ENCODE results near the gene ALKBH7.

- no peak for TF ChIP-seq TAF1 (IDR thresholded peaks at IDR 0.05; ENCODE audit: low read depth)
- no peak for TF ChIP-seq EZH2 (IDR thresholded peaks at IDR 0.05; ENCODE audit: borderline replicate concordance, insufficient read depth, low read length, poor library complexity, severe bottlenecking)
Observed at GRCh38 chr19:6333439-6333838, 39.2 kb upstream of the ALKBH7 start, which contains the start of gene ACER1.
